Measurements from ENCODE around the gene TNS3. TPM values are rescaled to one million over a fixed set of nuclear protein-coding genes. Genes with fewer than 3 reads are reported as not detected.

Gene TNS3
- total RNA-seq, 4 donors from 2014 or later, result 70.9 to 112 (median 98.6) TPM

- no peak for TF ChIP-seq CTCF (IDR thresholded peaks at IDR 0.05)
- no peak for ATAC-seq (ENCODE audit: low FRiP score)
- DNase-seq (ENCODE audit: low spot score), result no peak
Observed at GRCh38 chr7:47485640-47486435, 96.1 kb downstream of the TNS3 start.

DNA sequence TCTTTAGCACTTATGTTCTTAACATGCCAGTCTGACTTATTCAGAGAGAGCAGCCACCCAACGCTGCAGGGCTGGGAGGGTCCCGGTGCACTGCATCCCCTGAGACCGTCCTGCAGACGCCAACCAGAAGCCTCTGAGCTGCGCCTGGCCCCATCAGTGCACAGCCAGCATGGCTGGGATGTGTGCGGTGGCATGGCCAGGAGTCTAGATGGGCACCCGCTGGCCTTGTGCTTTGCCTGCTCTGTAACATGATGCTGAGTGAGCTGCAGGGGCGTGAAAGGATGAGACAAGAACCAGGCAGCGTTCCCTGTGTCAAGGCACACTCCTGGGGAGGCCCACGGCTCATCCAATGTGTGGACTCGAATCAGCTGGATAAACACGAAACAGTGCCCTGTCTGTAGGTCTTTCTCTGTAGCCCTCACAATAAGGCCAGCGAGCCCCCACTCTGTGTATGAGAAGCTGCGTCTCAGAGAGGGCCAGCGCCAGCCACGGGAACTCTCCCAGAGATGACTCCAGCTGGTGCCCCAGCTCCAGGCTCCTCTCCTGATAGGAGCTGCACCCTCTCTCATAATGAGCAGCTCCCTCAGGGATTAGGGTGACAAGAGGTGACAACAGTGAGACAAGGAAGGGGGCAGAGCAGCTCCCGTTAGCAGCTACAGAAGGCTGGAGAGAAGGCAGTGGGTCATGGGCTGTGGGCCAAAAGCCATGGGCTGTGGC lies 96.8 kb downstream of the TNS3 start:
- TF ChIP-seq CTCF (IDR thresholded peaks at IDR 0.05), result no peak
- no peak for DNase-seq (ENCODE audit: low spot score)
- ATAC-seq (ENCODE audit: low FRiP score), result no peak

DNA sequence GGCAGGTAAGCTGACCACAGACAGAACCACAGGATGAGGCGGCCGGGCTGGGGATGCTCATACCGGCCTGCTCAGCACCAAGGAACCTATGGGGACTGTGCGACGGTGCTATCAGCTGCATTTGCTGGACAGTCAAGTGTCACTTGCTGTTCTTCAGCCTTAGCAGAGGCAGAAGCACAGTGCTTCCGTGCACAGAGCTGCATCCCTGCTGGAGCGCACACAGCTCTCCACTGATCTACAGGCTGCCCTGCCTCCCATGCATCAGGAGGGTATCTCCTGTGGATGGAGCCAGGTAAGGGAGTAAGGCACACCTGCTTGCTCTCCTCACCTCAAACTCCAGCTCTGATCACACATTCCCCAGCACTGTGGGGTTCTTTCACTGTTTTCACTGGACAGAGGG lies 97.5 kb downstream of the TNS3 start:
- DNase-seq (ENCODE audit: low spot score), result no peak
- ATAC-seq (ENCODE audit: low FRiP score), result no peak
- TF ChIP-seq CTCF (IDR thresholded peaks at IDR 0.05), result no peak

GRCh38 chr7:47483604-47484273 lies 98.2 kb downstream of the TNS3 start:
- ATAC-seq (ENCODE audit: low FRiP score), result no peak
- no peak for DNase-seq (ENCODE audit: low spot score)
- TF ChIP-seq CTCF (IDR thresholded peaks at IDR 0.05), result no peak

DNA sequence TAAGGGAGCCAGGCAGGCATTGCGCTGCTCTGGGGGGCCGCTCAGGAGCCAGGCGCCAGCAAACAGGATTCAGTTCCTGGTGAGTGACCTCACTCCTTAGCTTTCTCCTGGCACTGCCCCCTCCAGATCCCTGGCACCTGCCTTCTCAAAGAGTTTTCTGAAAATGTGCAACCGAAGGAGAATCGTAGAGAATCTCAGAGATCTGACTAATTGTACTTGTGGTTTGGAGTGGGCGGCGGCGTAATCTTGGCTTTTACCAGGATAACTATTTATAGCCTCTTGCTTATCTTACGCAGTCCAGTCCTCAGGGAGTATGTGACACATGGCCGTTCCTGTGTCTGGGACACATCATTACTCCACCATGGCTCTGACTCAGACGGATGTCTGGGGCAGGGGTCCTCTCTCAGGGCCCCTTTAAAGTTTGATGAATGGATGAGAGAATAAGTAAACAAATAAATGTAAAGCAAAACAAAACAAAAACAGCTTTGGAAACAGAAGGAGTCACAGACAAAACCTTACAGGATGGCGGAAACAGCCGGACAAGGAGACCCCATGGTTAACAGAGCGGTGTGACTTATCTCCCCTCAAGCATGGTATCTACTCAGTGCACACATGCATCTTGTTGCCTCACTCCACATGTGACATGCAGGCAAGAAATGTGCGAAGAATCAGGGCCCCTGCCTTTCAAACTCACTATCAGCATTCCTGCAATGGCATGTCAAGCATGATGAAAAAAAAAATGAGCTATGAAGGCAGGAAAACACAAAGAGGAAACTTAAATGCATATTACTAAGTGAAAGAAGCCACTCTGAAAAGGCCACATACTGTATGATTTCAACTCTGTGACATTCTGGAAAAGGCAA lies 99.7 kb downstream of the TNS3 start:
- no peak for TF ChIP-seq CTCF (IDR thresholded peaks at IDR 0.05)
- DNase-seq (ENCODE audit: low spot score), result no peak
- ATAC-seq (ENCODE audit: low FRiP score), result peak; percentile 63

- no peak for DNase-seq (ENCODE audit: low spot score)
- TF ChIP-seq CTCF (IDR thresholded peaks at IDR 0.05), result no peak
- no peak for ATAC-seq (ENCODE audit: low FRiP score)
Observed at GRCh38 chr7:47481541-47482012, 100.3 kb downstream of the TNS3 start.

All from omental fat pad (tissue), 4 donors.